Measurements from ENCODE around the gene H1-8. TPM values are rescaled to one million over a fixed set of nuclear protein-coding genes. Genes with fewer than 3 reads are reported as not detected.

H1-8 gene
- total RNA-seq, 2 donors from 2014 or later, result not detected

- H3K27me3 Mint-ChIP-seq (ENCODE audit: insufficient read depth), result no peaks in the 10 kb centered on the region
- peak overlapping the region; percentile 5 for H3K27ac Mint-ChIP-seq
- 70 to 80% methylated on average over 5 to 10 of the region's 10 CpGs for WGBS, 2 experiments (ENCODE audit: insufficient coverage in 1 of 2, insufficient read length in 1 of 2)
- peaks cover 34% of the 10 kb centered on the region for H3K4me1 Mint-ChIP-seq
- DNase-seq, result peak; percentile 76
- no peaks in the 10 kb centered on the region for H3K9me3 Mint-ChIP-seq
- peaks cover 13% of the 10 kb centered on the region for H3K36me3 Mint-ChIP-seq (ENCODE audit: low read depth)
- Histone ChIP-seq H3K36me3 (ENCODE audit: control insufficient read depth, insufficient read depth, low read length) (no peaks in the 10 kb centered on the region), H3K4me1 (ENCODE audit: control insufficient read depth, insufficient read depth, low read length) (peaks cover 4% of the 10 kb centered on the region), H3K4me3 (ENCODE audit: low read length) (no peak overlapping the region), H3K27me3 (ENCODE audit: control insufficient read depth, insufficient read depth, low read length, poor library complexity, severe bottlenecking) (no peaks in the 10 kb centered on the region), H3K9me3 (ENCODE audit: control insufficient read depth, low read length) (no peaks in the 10 kb centered on the region), H3K9ac (ENCODE audit: extremely low read depth, low read length, poor library complexity, severe bottlenecking) (no peak overlapping the region), H3K27ac (ENCODE audit: low read depth, low read length) (no peak overlapping the region)
- H3K4me3 Mint-ChIP-seq, result no peak overlapping the region
- TF ChIP-seq CTCF (conservative IDR thresholded peaks at IDR 0.05), result peak; percentile 41
Observed at GRCh38 chr3:129552287-129553050, 9.5 kb downstream of the H1-8 start.

GRCh38 chr3:129553171-129553570 is 10.2 kb downstream of the H1-8 start:
- Histone ChIP-seq H3K27ac (ENCODE audit: low read depth, low read length) (no peak overlapping the region), H3K36me3 (ENCODE audit: control insufficient read depth, insufficient read depth, low read length) (no peaks in the 10 kb centered on the region), H3K27me3 (ENCODE audit: control insufficient read depth, insufficient read depth, low read length, poor library complexity, severe bottlenecking) (no peaks in the 10 kb centered on the region), H3K9me3 (ENCODE audit: control insufficient read depth, low read length) (no peaks in the 10 kb centered on the region), H3K9ac (ENCODE audit: extremely low read depth, low read length, poor library complexity, severe bottlenecking) (no peak overlapping the region), H3K4me3 (ENCODE audit: low read length) (no peak overlapping the region), H3K4me1 (ENCODE audit: control insufficient read depth, insufficient read depth, low read length) (peaks cover 4% of the 10 kb centered on the region)
- DNase-seq, result no peak
- H3K27ac Mint-ChIP-seq, result no peak overlapping the region
- H3K4me3 Mint-ChIP-seq, result no peak overlapping the region
- no peaks in the 10 kb centered on the region for H3K9me3 Mint-ChIP-seq
- TF ChIP-seq CTCF (conservative IDR thresholded peaks at IDR 0.05), result no peak
- no peaks in the 10 kb centered on the region for H3K27me3 Mint-ChIP-seq (ENCODE audit: insufficient read depth)
- peaks cover 34% of the 10 kb centered on the region for H3K4me1 Mint-ChIP-seq
- WGBS, 2 experiments (ENCODE audit: insufficient coverage in 1 of 2, insufficient read length in 1 of 2), result 85% methylated on average over 3 to 6 of the region's 6 CpGs
- H3K36me3 Mint-ChIP-seq (ENCODE audit: low read depth), result peaks cover 18% of the 10 kb centered on the region

- TF ChIP-seq CTCF (conservative IDR thresholded peaks at IDR 0.05), result no peak
- Histone ChIP-seq H3K27me3 (ENCODE audit: control insufficient read depth, insufficient read depth, low read length, poor library complexity, severe bottlenecking) (no peaks in the 10 kb centered on the region), H3K4me3 (ENCODE audit: low read length) (no peak overlapping the region), H3K36me3 (ENCODE audit: control insufficient read depth, insufficient read depth, low read length) (no peaks in the 10 kb centered on the region), H3K4me1 (ENCODE audit: control insufficient read depth, insufficient read depth, low read length) (peaks cover 4% of the 10 kb centered on the region), H3K27ac (ENCODE audit: low read depth, low read length) (peak overlapping the region; percentile 1), H3K9me3 (ENCODE audit: control insufficient read depth, low read length) (no peaks in the 10 kb centered on the region), H3K9ac (ENCODE audit: extremely low read depth, low read length, poor library complexity, severe bottlenecking) (no peak overlapping the region)
- H3K4me1 Mint-ChIP-seq, result peaks cover 34% of the 10 kb centered on the region
- no peaks in the 10 kb centered on the region for H3K27me3 Mint-ChIP-seq (ENCODE audit: insufficient read depth)
- 83 to 89% methylated on average over 5 to 15 of the region's 15 CpGs for WGBS, 2 experiments (ENCODE audit: insufficient coverage in 1 of 2, insufficient read length in 1 of 2)
- peaks cover 21% of the 10 kb centered on the region for H3K36me3 Mint-ChIP-seq (ENCODE audit: low read depth)
- no peak for DNase-seq
- H3K27ac Mint-ChIP-seq, result no peak overlapping the region
- H3K4me3 Mint-ChIP-seq, result no peak overlapping the region
- H3K9me3 Mint-ChIP-seq, result no peaks in the 10 kb centered on the region
Observed at GRCh38 chr3:129553719-129554118, 10.7 kb downstream of the H1-8 start.

Data from endodermal cell (in vitro differentiated cells).